ENCODE measurements around the gene TNFSF10.
"Not testable (repeated sequence)": the region's sequence is repeated elsewhere in the genome, so short reads cannot be mapped to it uniquely, and the experiment has no call there.

Gene TNFSF10

GRCh38 chr3:172522871-172523818 is at the start of gene TNFSF10:
Gene TNFSF10, minus strand, starts transcription at chr3:172523430. Its CDS starts 46 bp downstream, at chr3:172523384.
- Histone ChIP-seq H3K9me3 (ENCODE audit: control insufficient read depth in 1 of 2, low read length in 2 of 2) (no peaks in the 10 kb centered on the region), H3K4me1 (ENCODE audit: control insufficient read depth in 1 of 2, insufficient read depth in 2 of 2, low read length in 2 of 2) (peaks cover 14 to 16% of the 10 kb centered on the region in 2 donors), H3K36me3 (ENCODE audit: control insufficient read depth in 1 of 2, insufficient read depth in 2 of 2, low read length in 2 of 2) (no peaks in the 10 kb centered on the region), H3K27me3 (ENCODE audit: low read depth, low read length) (no peaks in the 10 kb centered on the region), H3K27ac (ENCODE audit: low read length) (peak within 1 kb of the TSS; percentile 85), H3K4me3 (ENCODE audit: low read depth in 1 of 2, low read length in 2 of 2) (peak within 1 kb of the TSS; percentile 77 to 80)

- Histone ChIP-seq H3K4me3 (ENCODE audit: low read depth in 1 of 2, low read length in 2 of 2) (no peak overlapping the region), H3K9me3 (ENCODE audit: control insufficient read depth in 1 of 2, low read length in 2 of 2) (no peaks in the 10 kb centered on the region), H3K4me1 (ENCODE audit: control insufficient read depth in 1 of 2, insufficient read depth in 2 of 2, low read length in 2 of 2) (peaks cover 0 to 3% of the 10 kb centered on the region in 2 donors), H3K27ac (ENCODE audit: low read length) (no peak overlapping the region), H3K36me3 (ENCODE audit: control insufficient read depth in 1 of 2, insufficient read depth in 2 of 2, low read length in 2 of 2) (no peaks in the 10 kb centered on the region), H3K27me3 (ENCODE audit: low read depth, low read length) (no peaks in the 10 kb centered on the region)
These were observed 46.1 kb upstream of the TNFSF10 start for GRCh38 chr3:172569128-172570008.

- no peaks in the 10 kb centered on the region for H3K36me3 ChIP-seq (ENCODE audit: control insufficient read depth in 1 of 2, insufficient read depth in 2 of 2, low read length in 2 of 2)
- H3K27me3 ChIP-seq (ENCODE audit: low read depth, low read length): no peaks in the 10 kb centered on the region
- no peak overlapping the region for H3K4me3 ChIP-seq (ENCODE audit: low read depth in 1 of 2, low read length in 2 of 2)
- no peak overlapping the region for H3K27ac ChIP-seq (ENCODE audit: low read length)
- H3K9me3 ChIP-seq (ENCODE audit: control insufficient read depth in 1 of 2, low read length in 2 of 2): no peaks in the 10 kb centered on the region
- H3K4me1 ChIP-seq (ENCODE audit: control insufficient read depth in 1 of 2, insufficient read depth in 2 of 2, low read length in 2 of 2): peaks cover 0 to 9% of the 10 kb centered on the region in 2 donors
These were observed 45.5 kb upstream of the TNFSF10 start for GRCh38 chr3:172568701-172569100.

GRCh38 chr3:172566785-172567184 is 43.6 kb upstream of the TNFSF10 start:
- not testable (repeated sequence) for H3K4me3 ChIP-seq (ENCODE audit: low read depth in 1 of 2, low read length in 2 of 2); H3K36me3 ChIP-seq (ENCODE audit: control insufficient read depth in 1 of 2, insufficient read depth in 2 of 2, low read length in 2 of 2); H3K9me3 ChIP-seq (ENCODE audit: control insufficient read depth in 1 of 2, low read length in 2 of 2); H3K27ac ChIP-seq (ENCODE audit: low read length); H3K27me3 ChIP-seq (ENCODE audit: low read depth, low read length)
- H3K4me1 ChIP-seq (ENCODE audit: control insufficient read depth in 1 of 2, insufficient read depth in 2 of 2, low read length in 2 of 2): peaks cover 10 to 11% of the 10 kb centered on the region in 2 donors

GRCh38 chr3:172564499-172564898 is 41.3 kb upstream of the TNFSF10 start:
- peaks cover 10 to 11% of the 10 kb centered on the region in 2 donors for H3K4me1 ChIP-seq (ENCODE audit: control insufficient read depth in 1 of 2, insufficient read depth in 2 of 2, low read length in 2 of 2)

GRCh38 chr3:172562871-172563865 is 39.9 kb upstream of the TNFSF10 start:
- Histone ChIP-seq H3K4me1 (ENCODE audit: control insufficient read depth in 1 of 2, insufficient read depth in 2 of 2, low read length in 2 of 2) (peaks cover 10 to 11% of the 10 kb centered on the region in 2 donors), H3K27me3 (ENCODE audit: low read depth, low read length) (no peaks in the 10 kb centered on the region), H3K36me3 (ENCODE audit: control insufficient read depth in 1 of 2, insufficient read depth in 2 of 2, low read length in 2 of 2) (no peaks in the 10 kb centered on the region), H3K4me3 (ENCODE audit: low read depth in 1 of 2, low read length in 2 of 2) (peak overlapping the region in 1 of 2 donors; percentile 3), H3K27ac (ENCODE audit: low read length) (peak overlapping the region; percentile 65), H3K9me3 (ENCODE audit: control insufficient read depth in 1 of 2, low read length in 2 of 2) (no peaks in the 10 kb centered on the region)

More at GRCh38 chr3:172564499-172564898, 41.3 kb upstream of the TNFSF10 start:
- no peak overlapping the region for H3K27ac ChIP-seq (ENCODE audit: low read length)
- no peaks in the 10 kb centered on the region for H3K36me3 ChIP-seq (ENCODE audit: control insufficient read depth in 1 of 2, insufficient read depth in 2 of 2, low read length in 2 of 2)
- no peaks in the 10 kb centered on the region for H3K9me3 ChIP-seq (ENCODE audit: control insufficient read depth in 1 of 2, low read length in 2 of 2)
- no peak overlapping the region for H3K4me3 ChIP-seq (ENCODE audit: low read depth in 1 of 2, low read length in 2 of 2)
- H3K27me3 ChIP-seq (ENCODE audit: low read depth, low read length): no peaks in the 10 kb centered on the region

GRCh38 chr3:172561897-172562640 is 38.8 kb upstream of the TNFSF10 start:
- Histone ChIP-seq H3K4me3 (ENCODE audit: low read depth in 1 of 2, low read length in 2 of 2) (no peak overlapping the region), H3K4me1 (ENCODE audit: control insufficient read depth in 1 of 2, insufficient read depth in 2 of 2, low read length in 2 of 2) (peaks cover 10 to 11% of the 10 kb centered on the region in 2 donors), H3K9me3 (ENCODE audit: control insufficient read depth in 1 of 2, low read length in 2 of 2) (no peaks in the 10 kb centered on the region), H3K27ac (ENCODE audit: low read length) (no peak overlapping the region), H3K36me3 (ENCODE audit: control insufficient read depth in 1 of 2, insufficient read depth in 2 of 2, low read length in 2 of 2) (no peaks in the 10 kb centered on the region), H3K27me3 (ENCODE audit: low read depth, low read length) (no peaks in the 10 kb centered on the region)

- H3K9me3 ChIP-seq (ENCODE audit: control insufficient read depth in 1 of 2, low read length in 2 of 2): no peaks in the 10 kb centered on the region
- peaks cover 10 to 11% of the 10 kb centered on the region in 2 donors for H3K4me1 ChIP-seq (ENCODE audit: control insufficient read depth in 1 of 2, insufficient read depth in 2 of 2, low read length in 2 of 2)
- H3K4me3 ChIP-seq (ENCODE audit: low read depth in 1 of 2, low read length in 2 of 2): no peak overlapping the region
- H3K27me3 ChIP-seq (ENCODE audit: low read depth, low read length): no peaks in the 10 kb centered on the region
- H3K36me3 ChIP-seq (ENCODE audit: control insufficient read depth in 1 of 2, insufficient read depth in 2 of 2, low read length in 2 of 2): no peaks in the 10 kb centered on the region
- no peak overlapping the region for H3K27ac ChIP-seq (ENCODE audit: low read length)
These were observed 37.4 kb upstream of the TNFSF10 start for GRCh38 chr3:172560586-172560985.

GRCh38 chr3:172560026-172560425 is 36.8 kb upstream of the TNFSF10 start:
- Histone ChIP-seq H3K9me3 (ENCODE audit: control insufficient read depth in 1 of 2, low read length in 2 of 2) (no peaks in the 10 kb centered on the region), H3K27me3 (ENCODE audit: low read depth, low read length) (no peaks in the 10 kb centered on the region), H3K4me1 (ENCODE audit: control insufficient read depth in 1 of 2, insufficient read depth in 2 of 2, low read length in 2 of 2) (peaks cover 10 to 11% of the 10 kb centered on the region in 2 donors), H3K27ac (ENCODE audit: low read length) (no peak overlapping the region), H3K4me3 (ENCODE audit: low read depth in 1 of 2, low read length in 2 of 2) (no peak overlapping the region), H3K36me3 (ENCODE audit: control insufficient read depth in 1 of 2, insufficient read depth in 2 of 2, low read length in 2 of 2) (no peaks in the 10 kb centered on the region)

- H3K9me3 ChIP-seq (ENCODE audit: control insufficient read depth in 1 of 2, low read length in 2 of 2): no peaks in the 10 kb centered on the region
- no peaks in the 10 kb centered on the region for H3K27me3 ChIP-seq (ENCODE audit: low read depth, low read length)
- H3K4me3 ChIP-seq (ENCODE audit: low read depth in 1 of 2, low read length in 2 of 2): no peak overlapping the region
- peaks cover 5 to 10% of the 10 kb centered on the region in 2 donors for H3K4me1 ChIP-seq (ENCODE audit: control insufficient read depth in 1 of 2, insufficient read depth in 2 of 2, low read length in 2 of 2)
- H3K27ac ChIP-seq (ENCODE audit: low read length): no peak overlapping the region
- no peaks in the 10 kb centered on the region for H3K36me3 ChIP-seq (ENCODE audit: control insufficient read depth in 1 of 2, insufficient read depth in 2 of 2, low read length in 2 of 2)
These were observed 35.8 kb upstream of the TNFSF10 start for GRCh38 chr3:172559020-172559419.
